ENCODE data around the gene HDDC2. TPM values are rescaled to one million over a fixed set of nuclear protein-coding genes. Genes with fewer than 3 reads are reported as not detected.
A peak's percentile ranks its signal among the peaks of the same experiment; 100 is the strongest.

HDDC2 gene
- total and polyA plus RNA-seq, 9 of the 15 experiments (the other 6 are each of a cell fraction or from before 2014, with no cell fraction given), result 194 to 632 (median 294) TPM

- TF ChIP-seq THAP12 (CRISPR knock-in tag; IDR thresholded peaks at IDR 0.05) (no peak), YBX1 (IDR thresholded peaks at IDR 0.05) (no peak), ZNF41 (CRISPR knock-in tag; conservative IDR thresholded peaks at IDR 0.05) (no peak), PHF21A (IDR thresholded peaks at IDR 0.05; ENCODE audit: borderline replicate concordance, low read depth) (no peak), SRSF1 (IDR thresholded peaks at IDR 0.05; ENCODE audit: low read depth, low read length) (no peak), NFE2 (IDR thresholded peaks at IDR 0.05; ENCODE audit: low read depth) (no peak), HNRNPL (IDR thresholded peaks at IDR 0.05; ENCODE audit: low read depth, low read length) (no peak), ZNF57 (CRISPR knock-in tag; IDR thresholded peaks at IDR 0.05) (no peak)
Measured at GRCh38 chr6:125253881-125254280, 47.9 kb downstream of the HDDC2 start (continued).

- no peaks in the 10 kb centered on the region for H3K9me3 ChIP-seq (replicated peaks; ENCODE audit: control insufficient read depth, insufficient read depth, low read depth, low read length)
- 71% methylated on average over 1 of the region's 1 CpG for WGBS (ENCODE audit: insufficient coverage, low coverage, missing lambda C conversion rate)
- TF ChIP-seq PBX2 (CRISPR knock-in tag; IDR thresholded peaks at IDR 0.05; ENCODE audit: low read depth) (no peak), PBX2 (tag; conservative IDR thresholded peaks at IDR 0.05; ENCODE audit: low read depth) (peak; percentile 67), HCFC1 (IDR thresholded peaks at IDR 0.05; ENCODE audit: low read depth, low read length) (no peak), MEIS2 (IDR thresholded peaks at IDR 0.05; ENCODE audit: partially characterized antibody) (peak; percentile 73)
- no peak overlapping the region for H3K4me3 ChIP-seq
- H3K4me2 ChIP-seq (ENCODE audit: insufficient read depth, low read length), result no peak overlapping the region
- no peaks in the 10 kb centered on the region for H3K79me2 ChIP-seq (ENCODE audit: control insufficient read depth, insufficient read depth, low read length)
- ATAC-seq (no peak), DNase-seq (ENCODE audit: extremely low read depth in 1 of 4, low spot score in 3 of 4) (no peak), FAIRE-seq (no peak)
- no peaks in the 10 kb centered on the region for H3K9me1 ChIP-seq (ENCODE audit: control insufficient read depth, insufficient read depth, low read length)
- ChIA-PET CTCF (ENCODE audit: low intra/inter-chr PET ratio) (no interaction called here), POLR2A (interaction anchor here (1.2 to 1.3 kb wide), 3 partner anchors 10 to 23 kb away, joined by 3 read pairs; no protein-coding TSS in a partner anchor)
- H2AFZ ChIP-seq (ENCODE audit: low read depth, low read length), result no peak overlapping the region
- H3K9ac ChIP-seq (ENCODE audit: insufficient read depth in 1 of 2, low read depth in 2 of 2, low read length in 2 of 2), result no peak overlapping the region
- no TSS peak for BruUV-seq (replicated peaks)
- H4K20me1 ChIP-seq (replicated peaks; ENCODE audit: control insufficient read depth, insufficient read depth, low read length), result no peaks in the 10 kb centered on the region
- H3K27ac ChIP-seq (ENCODE audit: extremely low read depth, low read depth, low read length), result no peak overlapping the region
- peaks cover 11% of the 10 kb centered on the region; the same call in 2 of the 3 replicates for H3K36me3 ChIP-seq (ENCODE audit: control insufficient read depth, insufficient read depth, low read length)
- in situ Hi-C loops (cut with MboI) (no loop called here), intact Hi-C loops (cut with micrococcal nuclease) (no loop called here)
- H3K27me3 ChIP-seq (ENCODE audit: control insufficient read depth in 2 of 2, insufficient read depth in 2 of 2, low read length in 2 of 2), result no peaks in the 10 kb centered on the region
- no peaks in the 10 kb centered on the region for H3K4me1 ChIP-seq (replicated peaks in 1 of 2; ENCODE audit: control insufficient read depth in 2 of 2, insufficient read depth in 2 of 2, low read length in 2 of 2)
Measured at GRCh38 chr6:125252891-125253290, 48.9 kb downstream of the HDDC2 start.
